ENCODE measurements around the gene EXOC4.
"Not testable (repeated sequence)": the region's sequence is repeated elsewhere in the genome, so short reads cannot be mapped to it uniquely, and the experiment has no call there.

The EXOC4 gene

DNA sequence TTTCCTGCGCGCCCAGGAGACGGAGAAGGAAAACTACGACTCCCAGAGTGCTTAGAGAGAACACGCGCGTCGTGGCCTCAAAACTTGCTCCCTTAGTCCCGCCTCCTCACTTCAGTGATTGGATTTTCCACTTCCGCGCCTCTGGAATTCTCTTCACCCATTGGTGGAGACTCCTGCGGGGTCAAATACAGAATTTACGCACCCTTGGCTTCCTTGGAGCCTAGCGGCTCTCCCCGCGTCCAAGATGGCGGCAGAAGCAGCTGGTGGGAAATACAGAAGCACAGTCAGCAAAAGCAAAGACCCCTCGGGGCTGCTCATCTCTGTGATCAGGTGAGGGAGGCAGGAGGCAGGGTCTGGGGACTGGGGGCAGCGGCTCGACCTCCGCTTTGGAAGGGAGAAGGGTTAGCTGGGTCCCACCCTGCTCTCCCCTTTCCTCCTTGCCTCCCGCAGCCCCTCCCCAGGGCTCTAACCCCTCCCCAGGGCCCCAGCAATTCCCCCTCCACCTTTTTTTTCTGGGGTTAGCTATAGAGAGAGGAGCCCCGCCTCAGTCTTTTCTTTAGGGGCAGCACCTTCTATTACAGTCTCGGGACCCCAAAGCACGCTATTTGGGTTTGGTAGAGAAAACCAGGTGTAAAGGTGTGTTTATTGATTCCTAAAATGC lies at the start of gene EXOC4:
EXOC4 (plus strand) TSS at position 221 of the 661 bp plus-strand sequence.
- peak; percentile 63 to 83 (median 72) for DNase-seq (ENCODE audit: low read depth in 4 of 4, low spot score in 1 of 4)

DNA sequence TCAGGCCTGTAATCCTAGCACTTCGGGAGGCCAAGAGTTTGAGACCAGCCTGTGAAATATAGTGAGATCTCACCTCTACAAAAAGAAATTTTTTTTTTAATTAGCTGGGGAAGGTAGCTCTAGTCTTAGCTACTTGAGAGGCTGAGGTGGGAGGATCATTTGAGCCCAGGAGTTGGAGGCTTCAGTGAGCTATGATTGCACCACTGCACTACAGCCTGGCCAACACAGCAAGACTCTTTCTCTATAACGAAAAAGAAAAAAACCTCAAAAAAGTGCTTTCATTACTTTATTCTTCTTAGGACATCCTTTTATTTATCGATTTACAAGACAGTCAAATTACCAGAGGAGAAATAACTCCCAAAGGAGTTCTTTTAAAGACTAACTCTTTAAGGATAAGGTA lies 49.4 kb upstream of the EXOC4 start:
- DNase-seq (ENCODE audit: low read depth in 4 of 4, low spot score in 1 of 4) = no peak

DNA sequence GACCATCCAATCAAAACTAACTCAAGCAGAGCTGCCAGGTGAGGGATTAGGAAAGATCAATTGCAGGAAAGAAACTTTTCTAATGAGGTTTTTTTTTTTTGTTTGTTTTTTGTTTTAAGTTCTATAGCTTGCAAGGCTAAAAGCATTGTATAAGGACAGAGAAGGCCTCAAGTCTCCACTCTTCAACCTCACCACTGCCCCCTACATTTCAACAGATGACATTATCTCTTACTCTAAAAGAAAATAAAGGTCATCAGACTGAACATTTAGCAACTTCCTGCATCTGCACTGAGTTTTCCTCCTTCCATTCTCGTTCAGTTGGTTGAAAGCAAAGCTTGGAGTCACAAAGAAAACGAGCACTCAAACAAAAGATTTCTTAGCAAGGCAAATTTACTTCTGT lies 45.2 kb upstream of the EXOC4 start:
- no peak for DNase-seq (ENCODE audit: low read depth in 4 of 4, low spot score in 1 of 4)

DNA sequence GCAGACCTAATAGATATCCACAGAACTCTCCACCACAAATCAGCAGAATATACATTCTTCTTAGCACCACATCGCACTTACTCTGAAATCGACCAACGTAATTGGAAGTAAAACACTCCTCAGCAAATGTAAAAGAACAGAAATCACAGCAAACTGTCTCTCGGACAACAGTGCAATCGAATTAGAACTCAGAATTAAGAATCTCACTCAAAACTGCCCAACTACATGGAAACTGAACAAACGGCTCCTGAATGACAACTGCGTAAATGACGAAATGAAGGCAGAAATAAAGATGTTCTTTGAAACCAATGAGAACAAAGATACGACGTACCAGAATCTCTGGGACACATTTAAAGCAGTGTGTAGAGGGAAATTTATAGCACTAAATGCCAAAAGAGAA lies 42.1 kb upstream of the EXOC4 start:
- DNase-seq (ENCODE audit: low read depth in 4 of 4, low spot score in 1 of 4) = not testable (repeated sequence)

DNA sequence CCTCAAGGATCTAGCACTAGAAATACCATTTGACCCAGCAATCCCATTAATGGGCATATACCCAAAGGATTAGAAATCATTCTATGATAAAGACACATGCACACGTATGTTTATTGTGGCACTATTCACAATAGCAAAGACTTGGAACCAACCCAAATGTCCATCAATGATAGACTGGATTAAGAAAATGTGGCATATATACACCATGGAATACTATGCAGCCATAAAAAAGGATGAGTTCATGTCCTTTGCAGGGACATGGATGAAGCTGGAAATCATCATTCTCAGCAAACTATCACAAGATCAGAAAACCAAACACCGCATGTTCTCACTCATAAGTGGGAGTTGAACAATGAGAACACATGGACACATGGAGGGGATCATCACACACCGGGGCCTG lies 39.1 kb upstream of the EXOC4 start:
- DNase-seq (ENCODE audit: low read depth in 4 of 4, low spot score in 1 of 4) = not testable (repeated sequence)

DNA sequence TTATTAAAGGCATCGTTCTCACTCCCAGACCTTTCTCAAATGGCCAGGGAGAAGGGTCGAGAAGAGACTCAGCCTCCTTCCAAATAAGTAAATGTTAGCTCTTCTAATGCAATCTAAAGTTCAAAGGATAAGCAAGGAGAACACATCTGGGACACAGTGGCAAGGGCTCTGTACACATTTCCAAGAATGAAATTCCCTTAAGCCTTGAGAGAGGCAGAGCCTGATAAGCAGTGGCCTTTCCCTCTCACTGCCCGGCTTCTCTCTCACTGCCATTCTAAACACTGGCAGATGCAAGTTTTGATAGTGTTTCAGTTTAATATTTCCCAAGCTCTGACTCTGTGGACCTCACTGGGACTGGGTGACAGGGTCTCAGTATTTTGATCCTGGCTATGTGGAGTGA lies 35.1 kb upstream of the EXOC4 start:
- DNase-seq (ENCODE audit: low read depth in 4 of 4, low spot score in 1 of 4) = no peak

DNA sequence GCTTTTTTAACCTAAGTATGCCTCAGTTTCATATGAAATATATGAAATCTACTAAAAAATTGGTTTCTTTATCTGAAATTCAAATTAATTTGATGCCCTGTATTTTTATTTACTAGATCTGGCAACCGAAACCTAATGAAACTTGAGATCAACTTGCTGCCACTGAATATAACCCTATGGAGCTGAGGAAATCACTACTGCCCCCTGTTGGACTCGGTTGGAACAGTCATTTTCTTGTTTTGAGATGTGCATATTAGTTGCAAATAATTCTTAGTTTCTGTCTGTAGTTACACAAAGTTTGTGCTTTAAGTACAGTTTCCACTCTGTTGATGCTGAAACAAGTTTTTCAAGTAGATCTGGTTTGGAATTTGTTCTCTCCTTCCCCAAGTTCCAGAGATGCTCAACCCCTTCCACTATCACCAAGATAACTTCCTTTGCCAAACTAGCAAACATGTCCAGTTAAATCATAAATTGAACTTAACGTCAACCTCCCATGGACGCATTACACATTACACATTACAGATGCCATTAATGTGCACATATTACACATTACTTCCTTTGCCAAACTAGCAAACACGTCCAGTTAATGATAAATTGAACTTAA lies 22.2 kb upstream of the EXOC4 start:
- DNase-seq (ENCODE audit: low read depth in 4 of 4, low spot score in 1 of 4) = peak in 3 of 4 experiments; percentile 4 to 16 (median 15)

DNA sequence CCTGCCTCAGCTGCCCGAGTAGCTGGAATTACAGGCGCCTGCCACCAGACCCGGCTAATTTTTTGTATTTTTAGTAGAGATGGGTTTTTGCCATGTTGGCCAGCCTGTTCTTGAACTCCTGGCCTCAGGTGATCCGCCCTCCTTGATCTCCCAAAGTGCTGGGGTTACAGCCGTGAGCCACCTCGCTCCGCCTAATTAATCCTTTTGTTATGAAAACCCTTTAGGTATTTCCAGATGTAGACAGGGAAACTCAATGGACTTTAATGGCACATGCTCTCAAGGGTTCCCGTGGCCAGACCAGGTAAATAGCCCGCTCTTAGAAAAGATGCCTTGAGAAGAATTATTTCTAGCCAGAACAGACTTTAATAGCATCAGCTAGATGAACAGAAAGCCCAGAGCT lies 19.7 kb upstream of the EXOC4 start:
- DNase-seq (ENCODE audit: low read depth in 4 of 4, low spot score in 1 of 4) = no peak

DNA sequence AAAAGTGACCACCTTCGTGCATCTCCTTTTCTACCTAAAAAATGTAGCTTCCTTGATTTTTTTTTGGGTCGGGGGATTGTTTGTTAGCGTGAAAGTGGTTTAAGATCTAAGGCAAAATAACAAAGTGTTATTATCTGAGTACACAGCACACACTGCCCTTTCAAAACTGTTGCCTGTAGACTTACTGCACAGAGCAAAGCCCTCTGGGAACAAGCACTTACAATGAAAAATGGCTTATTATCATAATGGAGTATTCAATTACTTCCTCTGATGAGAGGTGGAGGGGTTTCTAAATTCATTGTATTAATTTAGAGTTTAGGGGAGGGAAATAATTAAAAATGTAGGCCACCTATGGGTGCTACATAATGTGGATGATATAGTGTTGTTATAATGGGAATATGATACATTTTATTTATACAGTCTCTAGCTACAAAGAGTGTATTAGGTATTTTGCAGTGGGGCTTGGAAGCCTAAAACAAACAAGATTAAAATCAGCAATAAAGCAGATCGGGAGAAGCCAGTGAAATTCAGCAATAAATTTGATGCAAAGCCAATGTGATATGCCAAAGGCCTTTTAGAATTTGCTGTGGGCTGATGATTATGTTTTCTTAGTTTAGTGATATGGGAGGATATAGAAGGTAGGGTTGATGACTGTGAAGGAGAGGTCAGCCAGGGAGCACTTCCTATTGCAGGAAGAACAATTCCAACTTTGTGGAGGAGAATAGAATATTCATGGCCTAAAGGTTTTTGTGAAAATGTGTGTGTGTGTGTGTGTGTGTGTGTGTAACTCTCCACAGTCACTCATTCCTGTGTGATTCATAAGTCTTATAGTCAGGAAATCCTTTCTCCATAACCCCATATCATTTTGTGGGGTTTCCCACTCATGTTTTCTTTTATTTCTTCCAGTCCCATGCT lies 17.7 kb upstream of the EXOC4 start:
- no peak for DNase-seq (ENCODE audit: low read depth in 4 of 4, low spot score in 1 of 4)

DNA sequence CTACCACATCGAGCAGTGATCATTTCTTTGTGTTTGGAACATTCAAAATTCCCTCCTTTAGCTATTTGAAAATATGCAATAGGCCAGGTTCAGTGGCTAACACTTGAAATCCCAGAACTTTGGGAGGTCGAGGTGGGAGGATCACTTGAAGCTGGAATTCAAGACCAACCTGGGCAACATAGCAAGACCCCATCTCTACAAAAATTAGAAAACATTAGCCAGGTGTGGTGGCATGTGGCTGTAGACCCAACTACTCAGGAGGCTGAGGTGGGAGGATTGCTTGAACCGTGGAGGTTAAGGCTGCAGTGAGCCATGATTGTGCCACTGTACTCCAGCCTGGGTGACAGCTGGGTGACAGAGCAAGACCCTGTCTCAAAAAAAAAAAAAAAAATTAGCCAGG lies 15.3 kb upstream of the EXOC4 start:
- DNase-seq (ENCODE audit: low read depth in 4 of 4, low spot score in 1 of 4) = no peak

DNA sequence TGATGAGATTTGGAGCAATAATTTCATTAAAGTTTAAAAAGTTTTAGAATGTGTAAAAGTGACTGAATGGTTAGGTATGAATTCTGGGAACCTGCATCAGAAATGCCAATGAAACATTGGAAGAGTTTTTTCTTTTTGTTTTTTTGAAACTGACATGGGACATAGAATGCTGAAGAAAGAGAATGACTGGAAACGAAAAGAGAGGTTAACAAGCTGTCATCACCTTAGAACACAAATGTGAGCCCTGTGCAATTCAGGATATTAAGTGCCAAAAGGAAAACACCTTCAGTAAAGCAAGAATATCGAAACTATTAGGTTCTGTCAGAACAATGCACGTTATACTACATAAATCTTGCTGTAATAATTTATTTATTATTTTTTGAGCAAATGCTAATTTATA lies 12.6 kb upstream of the EXOC4 start:
- no peak for DNase-seq (ENCODE audit: low read depth in 4 of 4, low spot score in 1 of 4)

DNA sequence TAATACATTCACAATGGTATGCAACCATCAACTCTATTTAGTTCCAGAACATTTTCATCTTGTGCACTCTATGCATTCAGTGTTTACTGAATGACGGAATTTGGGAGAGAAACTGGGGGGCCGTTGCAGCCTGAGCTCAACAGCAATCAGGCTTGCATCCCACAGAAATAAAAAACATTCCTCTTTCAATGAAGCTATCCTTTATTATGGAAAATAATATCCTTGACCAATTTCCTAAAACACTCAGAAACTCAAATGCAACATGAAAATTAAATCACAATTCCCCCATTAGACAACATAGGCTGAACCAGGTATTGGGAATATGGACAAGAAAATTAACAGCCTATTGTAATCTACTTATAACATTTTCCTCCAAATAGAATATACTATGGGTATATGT lies 6.3 kb upstream of the EXOC4 start:
- DNase-seq (ENCODE audit: low read depth in 4 of 4, low spot score in 1 of 4) = no peak

DNA sequence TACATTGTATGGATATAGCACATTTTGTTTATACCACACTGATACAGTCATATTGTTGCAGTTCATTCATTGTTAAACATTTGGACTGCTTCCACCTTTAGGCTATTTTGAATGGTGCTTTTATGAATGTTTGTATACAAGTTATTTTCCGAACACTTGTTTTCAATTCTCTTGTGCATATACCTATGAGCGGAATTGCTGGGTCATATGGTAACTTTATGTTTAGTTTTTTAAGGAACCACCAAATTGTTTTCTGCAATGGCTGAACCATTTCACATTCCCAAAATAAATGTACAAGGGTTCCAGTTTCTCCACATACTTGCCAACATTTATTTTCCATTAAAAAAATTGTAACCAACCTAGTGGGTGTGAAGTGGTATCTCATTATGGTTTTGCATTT lies 4.0 kb upstream of the EXOC4 start:
- no peak for DNase-seq (ENCODE audit: low read depth in 4 of 4, low spot score in 1 of 4)

DNA sequence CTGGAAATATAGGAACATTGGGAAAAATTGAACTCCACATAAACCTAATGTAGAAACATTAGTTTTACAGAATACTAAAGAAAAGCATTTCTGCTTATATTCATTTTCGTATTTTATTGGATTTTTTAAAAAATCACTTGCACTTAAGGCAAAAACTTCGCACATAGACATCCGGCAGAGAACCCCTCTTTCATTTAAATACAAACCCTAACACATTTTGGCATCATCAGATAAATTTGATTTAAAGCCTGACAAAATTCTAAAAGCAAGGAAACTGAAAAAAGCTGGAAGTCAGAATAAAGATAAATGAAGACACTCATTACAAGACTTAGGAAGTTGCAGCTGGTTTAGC lies 396 bp upstream of the EXOC4 start:
- no peak for DNase-seq (ENCODE audit: low read depth in 4 of 4, low spot score in 1 of 4)

DNA sequence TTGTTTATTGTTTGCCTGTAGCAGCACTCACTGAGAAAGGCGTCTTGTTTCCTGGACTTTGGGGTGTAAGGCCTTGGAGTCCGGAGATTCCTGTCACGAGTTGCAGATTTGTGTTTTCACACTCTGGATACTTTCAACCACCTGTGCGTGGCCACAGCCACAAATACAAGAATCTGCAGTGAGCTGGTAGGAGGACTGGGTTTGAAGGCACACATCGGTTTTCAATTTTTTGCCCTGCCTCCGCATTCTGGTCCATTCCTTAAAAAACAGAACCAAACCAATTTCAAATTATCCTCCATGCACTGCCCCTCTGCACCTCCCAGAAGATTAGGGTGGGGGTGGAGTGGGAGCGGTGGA lies 619 bp downstream of the EXOC4 start:
- no peak for DNase-seq (ENCODE audit: low read depth in 4 of 4, low spot score in 1 of 4)

DNA sequence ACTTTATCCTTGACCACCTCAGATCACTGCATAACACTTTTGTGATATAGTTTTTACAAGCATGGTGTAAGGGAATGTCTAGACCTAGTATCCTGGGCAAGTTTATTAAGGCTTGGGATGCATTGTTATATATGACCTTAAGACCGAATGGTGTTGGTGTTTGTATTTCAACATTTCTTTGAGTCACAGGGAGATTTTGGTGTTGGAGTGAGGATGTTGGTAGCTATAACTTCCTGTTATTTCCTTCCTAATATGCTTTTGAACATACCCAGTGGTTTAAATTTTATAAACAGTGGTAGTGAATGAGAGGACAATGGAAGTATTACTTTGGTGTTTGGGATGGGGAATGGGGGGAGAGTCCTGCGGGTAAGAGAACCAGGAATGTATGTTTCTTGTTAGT lies 2.6 kb downstream of the EXOC4 start:
- no peak for DNase-seq (ENCODE audit: low read depth in 4 of 4, low spot score in 1 of 4)

DNA sequence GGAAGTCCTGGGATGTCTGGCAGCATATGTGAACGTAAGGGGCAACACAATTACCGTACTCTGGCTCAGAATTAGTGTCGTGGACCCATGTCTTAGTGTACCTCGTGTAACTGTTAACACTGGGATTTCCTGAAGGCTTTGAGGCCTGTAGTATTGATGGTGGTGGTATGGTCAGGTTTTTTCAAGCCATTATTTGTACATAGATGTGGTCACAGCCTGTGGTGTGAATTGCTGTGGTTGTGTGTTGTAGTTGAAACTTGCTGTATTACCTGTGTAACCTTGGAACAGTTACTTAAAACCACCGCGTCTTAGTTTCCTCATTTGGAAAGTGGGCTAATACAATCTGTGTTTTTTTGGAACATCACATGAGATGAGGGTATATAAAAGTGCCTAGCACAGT lies 5.3 kb downstream of the EXOC4 start:
- no peak for DNase-seq (ENCODE audit: low read depth in 4 of 4, low spot score in 1 of 4)

DNA sequence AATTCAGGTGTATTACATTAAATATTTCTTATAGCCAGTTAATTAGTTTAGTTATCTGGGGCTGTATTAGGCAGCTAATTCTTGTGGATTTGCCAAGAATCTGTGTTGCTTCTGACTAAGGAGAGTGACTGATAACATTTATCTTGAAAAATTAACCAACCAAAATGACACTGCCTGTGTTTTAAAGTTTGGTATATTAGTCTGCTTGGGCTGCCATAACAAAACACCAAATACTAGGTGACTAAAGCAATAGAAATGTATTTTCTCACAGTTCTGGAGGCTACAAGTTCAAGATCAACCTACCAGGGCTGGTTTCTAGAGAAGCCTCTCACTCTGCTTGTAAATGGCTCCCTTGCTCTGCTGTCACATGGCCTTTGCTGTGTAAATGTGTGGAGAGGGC lies 12.9 kb downstream of the EXOC4 start:
- no peak for DNase-seq (ENCODE audit: low read depth in 4 of 4, low spot score in 1 of 4)

DNA sequence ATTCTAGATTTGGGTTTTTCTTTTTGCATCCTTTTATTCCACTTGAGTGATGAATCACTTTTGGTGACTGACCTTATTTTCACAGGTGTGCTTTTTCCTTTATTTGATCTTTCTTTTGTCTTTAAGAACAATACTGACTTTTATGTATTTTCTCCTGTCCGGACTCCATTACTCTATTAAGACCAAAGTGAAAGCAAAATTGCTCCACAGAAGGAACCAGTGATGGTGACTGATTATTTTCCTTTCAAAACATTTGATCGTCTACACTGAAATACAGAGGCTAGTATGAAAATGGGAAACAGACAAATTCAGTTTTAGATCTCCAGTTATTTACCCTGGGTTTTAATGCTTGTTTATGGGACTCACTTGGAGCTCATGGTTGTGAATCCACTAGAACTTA lies 15.5 kb downstream of the EXOC4 start:
- no peak for DNase-seq (ENCODE audit: low read depth in 4 of 4, low spot score in 1 of 4)

DNA sequence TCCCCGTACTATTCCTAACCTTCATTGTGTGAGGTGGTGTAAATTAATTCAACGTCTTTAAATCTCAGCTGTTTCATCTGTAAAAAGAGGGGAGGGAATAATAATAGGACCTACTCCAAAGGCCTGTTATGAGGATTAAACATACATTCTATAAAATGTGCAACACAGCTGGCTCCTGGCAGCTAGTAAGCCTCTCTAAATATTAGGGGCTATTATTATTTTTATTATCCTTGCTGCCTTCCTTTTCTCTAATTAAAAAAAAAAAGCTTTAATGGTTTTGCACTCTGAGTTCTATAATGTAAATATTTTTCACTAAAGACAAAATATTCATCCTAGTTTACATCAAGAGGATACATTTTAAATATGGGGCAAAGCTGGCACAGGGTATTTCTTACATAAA lies 19.5 kb downstream of the EXOC4 start:
- DNase-seq (ENCODE audit: low read depth in 4 of 4, low spot score in 1 of 4) = no peak

DNA sequence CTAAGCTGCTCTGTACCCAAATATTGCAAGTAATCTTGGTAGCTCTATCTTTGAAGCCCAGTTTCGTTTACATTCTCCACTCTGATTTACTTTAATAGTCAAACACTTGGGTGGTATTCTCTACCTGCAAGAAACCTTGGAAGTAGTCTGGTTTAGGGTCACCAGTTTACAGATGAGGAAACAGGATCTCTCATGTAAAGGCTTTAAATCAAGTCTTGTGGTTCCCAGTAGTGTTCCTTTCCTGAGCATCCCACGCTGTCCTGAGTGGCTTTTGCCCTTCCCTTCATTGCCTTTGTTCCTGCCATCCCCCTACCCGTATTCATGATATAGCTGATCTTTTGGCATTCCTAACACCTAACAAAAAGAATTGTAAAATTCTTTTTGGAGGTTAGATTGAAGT lies 20.3 kb downstream of the EXOC4 start:
- no peak for DNase-seq (ENCODE audit: low read depth in 4 of 4, low spot score in 1 of 4)

DNA sequence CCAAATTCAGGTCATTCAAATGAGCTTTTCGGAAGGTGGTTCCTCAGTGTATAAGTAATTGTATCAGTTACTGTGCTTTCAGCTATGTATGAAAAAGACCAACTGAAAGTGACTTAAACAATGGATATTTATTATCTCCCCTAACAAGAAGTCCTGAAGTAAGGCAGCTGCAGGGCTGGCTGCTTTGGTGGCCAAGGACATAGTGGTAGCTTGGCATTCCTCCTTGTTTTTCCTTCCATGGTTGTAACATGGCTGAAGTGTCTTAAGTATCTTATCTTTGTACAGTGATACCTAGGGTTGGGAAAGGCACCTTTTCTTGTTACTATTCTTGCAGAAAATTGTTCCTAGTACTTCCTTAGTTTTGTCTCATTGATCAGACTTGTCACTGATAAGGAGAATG lies 21.4 kb downstream of the EXOC4 start:
- no peak for DNase-seq (ENCODE audit: low read depth in 4 of 4, low spot score in 1 of 4)

Measured in stimulated activated CD4-positive, alpha-beta T cell treated with anti-CD3 and anti-CD28 coated beads, Interleukin-1b, Interleukin-23, amount 100 ng/mL, for 24 hours (primary cell).